ENCODE measurements around the gene ZNF700.

GRCh38 chr19:11887611-11888531, 37.0 kb upstream of the ZNF700 start, which contains the start of gene ZNF69:
- no peak; the same call in 1 of the 2 replicates for TF ChIP-seq CTCF (conservative IDR thresholded peaks at IDR 0.05; ENCODE audit: low read length)
- no peak for TF ChIP-seq EZH2phosphoT487 (IDR thresholded peaks at IDR 0.05; ENCODE audit: borderline replicate concordance)
